HG02981 (cell line): ENCODE measurements around the gene EIF5A.

Source experiments
- ATAC-seq: cut with Tn5 transposase; IDR thresholded peaks from one replicate; pipeline ENCODE4 v1.9.1; 2021; ENCODE audit warnings: mild to moderate bottlenecking, moderate library complexity; ENCODE audit not compliant: unreplicated experiment

The EIF5A gene

DNA sequence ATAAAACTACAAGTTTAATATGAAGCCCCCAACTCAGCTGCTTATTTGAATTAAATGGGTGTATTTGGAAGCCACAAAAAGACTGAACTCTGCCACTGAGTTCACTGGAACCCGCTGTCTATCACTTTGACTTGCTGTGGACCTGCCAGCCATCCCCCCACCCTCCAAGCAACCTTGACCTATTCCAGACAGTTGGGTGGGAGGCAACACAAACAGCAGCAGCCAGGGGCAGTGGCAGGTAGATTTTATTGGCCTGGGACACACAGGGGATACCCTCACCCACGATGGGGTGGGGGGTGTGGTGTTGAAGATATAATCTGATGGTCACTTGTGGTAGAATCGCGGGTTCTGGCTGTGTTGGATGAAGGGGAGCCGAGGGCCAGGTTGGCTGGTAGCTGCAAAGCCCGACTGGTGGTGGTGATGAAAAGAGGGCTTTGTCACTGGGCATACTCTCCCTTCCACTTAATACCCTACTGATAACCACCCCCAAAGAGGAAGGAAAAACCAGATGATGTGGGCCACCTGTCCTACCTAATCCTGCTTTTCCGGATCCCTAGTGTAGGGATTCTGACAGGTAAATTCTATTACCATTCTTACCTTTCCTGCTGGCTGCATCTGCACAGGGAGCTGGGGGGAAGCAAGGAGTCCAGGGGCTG lies 5.1 kb downstream of the EIF5A start:
- no peak for ATAC-seq

DNA sequence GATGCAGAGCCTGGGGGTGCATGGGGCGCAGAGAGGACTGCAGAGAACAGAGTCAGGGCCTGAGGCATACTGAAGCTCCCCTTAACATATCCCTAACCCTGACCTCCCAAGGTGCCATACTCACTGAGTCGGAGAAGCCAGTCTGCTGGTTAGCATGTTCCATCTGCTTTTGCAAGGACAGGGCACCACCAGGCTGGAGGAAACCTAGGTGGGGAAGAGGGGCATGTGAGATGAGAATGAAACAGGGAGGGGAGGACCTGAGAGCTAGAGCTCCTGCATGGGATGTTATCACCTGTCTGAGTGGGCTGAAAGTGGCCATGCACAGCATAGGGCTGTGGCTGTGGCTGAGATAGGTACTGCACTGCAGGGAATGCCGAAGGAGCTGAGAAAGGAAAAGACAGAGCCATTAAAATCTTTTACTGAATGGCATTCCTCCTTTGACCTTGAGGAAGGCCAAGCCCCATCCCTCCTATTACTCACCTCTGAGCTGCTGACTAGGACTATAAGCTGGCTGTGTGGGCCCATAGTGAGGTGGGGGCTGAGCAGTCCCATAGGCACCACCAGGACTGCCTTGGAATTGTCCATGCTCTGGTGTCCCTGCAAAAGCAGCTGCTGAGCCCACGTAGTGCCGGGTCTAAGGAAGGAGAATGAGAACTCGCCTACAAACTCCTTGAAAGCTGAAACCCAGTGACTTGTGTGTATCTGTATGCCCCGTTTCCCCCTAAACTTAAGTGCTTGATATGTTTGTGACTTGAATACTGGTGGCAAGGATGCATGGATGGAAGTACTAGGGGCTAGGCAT lies 5.9 kb downstream of the EIF5A start:
- ATAC-seq = no peak

DNA sequence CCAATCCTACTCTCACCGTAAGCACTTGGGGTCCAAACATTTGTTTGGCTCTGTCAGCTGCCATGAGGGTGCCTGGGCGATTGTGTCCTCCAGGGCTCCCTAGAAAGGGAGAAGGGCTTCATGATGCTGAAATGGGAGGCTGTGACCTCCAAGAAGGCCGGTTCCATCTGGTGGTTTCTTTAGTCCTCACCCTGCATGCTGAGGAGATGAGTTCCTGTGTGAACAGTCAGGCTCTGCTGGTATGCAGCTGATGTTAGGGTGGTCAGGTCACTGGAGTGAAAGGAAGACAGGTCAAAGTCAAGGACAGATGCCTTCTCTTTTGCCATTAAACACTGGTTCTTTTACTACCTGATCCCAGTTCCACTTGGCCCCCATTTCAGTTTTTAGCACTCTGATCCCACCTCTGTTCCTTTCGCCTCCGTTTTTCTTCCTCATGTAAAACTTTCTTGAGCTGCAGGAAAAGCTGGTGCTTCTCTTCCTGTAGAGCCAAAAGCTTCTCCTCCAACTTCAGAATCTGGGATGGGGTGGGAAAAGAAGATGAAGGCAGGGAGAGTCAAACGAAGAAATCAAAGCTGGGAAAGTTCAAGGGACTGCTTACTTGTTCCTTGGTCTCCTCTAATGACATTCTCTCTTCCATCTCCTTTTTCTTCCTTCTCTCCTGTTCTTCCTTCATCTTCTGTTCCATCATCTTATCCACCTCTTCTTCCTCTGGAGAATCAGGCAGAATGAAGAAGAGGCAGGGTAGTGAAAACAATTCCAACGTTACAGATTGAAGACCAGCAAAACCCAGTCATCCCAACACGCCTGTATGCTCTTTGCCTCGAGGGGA lies 6.7 kb downstream of the EIF5A start:
- ATAC-seq = no peak

DNA sequence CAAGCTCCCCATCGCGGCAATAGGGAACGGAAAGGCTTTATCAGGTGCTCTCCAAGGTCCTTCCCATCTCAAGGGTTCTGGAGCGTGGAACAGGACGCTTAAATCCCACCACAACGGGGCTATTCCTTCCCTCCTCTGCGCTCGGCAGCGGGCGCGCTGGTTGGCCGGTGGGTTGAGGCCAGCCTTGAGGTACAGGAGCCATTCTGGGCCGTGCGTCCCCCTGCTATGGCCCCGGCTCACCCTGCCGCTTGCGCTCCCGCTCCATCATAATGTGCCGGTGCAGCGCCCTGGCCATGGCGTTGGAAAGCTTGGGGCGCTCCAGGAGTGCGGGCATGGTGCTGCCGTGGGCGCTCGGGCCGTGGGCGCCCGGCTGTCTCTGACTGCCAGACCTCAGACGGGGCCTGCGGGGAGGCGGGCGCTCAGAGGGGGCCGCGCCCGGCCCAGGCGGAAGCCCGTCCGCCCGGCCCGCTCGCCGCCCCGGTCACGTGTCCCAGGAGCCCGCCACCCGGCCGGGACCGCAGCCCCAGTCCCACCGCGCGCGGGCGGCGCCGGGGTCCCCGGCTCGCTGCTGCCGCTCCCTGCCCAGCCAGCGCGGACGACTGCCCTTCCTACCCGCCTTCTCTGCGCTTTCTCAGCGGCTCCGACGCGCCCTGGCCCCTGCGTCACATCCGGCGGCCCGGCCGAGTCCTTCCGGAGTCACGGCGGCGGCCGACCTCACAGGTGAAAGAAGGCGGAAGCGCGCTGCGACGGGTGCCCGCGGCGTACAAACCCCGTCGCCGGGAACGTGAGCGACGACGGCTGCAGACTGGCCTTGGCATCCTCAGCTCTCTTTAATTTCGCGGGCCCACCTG lies 7.5 kb downstream of the EIF5A start, which contains the start of gene GPS2:
Gene GPS2 (minus strand): TSS at position 642 of the 851 bp plus-strand sequence. CDS start 308 bp downstream, at position 334.
- ATAC-seq = peak; percentile 68

DNA sequence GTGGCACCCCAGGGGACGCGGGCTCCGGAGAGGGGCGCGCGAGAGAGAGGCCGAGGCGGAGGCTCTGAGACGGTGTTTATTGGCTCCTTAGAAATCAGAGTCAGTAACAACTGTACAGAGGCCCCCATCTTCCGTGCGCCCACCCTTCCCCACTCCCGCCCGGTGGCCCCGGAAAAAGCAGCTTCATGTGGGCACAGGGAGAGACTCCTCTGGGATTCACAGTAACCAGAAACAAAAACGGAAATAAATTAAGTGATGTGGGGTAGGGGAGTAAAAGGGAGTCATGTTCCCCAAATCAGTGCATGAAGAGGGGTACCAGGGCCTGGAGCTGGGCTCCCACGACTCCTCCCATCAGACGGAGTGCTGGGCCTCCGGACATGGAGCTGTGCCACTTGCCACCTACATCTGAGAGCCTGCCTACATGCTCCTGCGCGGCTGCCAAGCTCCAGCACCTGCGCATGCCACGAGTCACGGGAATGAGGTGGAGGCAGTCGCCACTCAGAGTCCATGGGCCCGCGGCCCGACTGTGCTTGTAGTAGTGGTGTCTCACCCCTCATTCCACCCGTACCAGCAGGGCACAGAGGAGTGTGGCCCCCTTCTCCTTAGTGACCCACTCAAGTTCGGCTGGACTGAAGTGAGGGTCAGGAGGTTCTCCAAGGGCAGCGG lies 8.3 kb downstream of the EIF5A start:
- ATAC-seq = no peak

DNA sequence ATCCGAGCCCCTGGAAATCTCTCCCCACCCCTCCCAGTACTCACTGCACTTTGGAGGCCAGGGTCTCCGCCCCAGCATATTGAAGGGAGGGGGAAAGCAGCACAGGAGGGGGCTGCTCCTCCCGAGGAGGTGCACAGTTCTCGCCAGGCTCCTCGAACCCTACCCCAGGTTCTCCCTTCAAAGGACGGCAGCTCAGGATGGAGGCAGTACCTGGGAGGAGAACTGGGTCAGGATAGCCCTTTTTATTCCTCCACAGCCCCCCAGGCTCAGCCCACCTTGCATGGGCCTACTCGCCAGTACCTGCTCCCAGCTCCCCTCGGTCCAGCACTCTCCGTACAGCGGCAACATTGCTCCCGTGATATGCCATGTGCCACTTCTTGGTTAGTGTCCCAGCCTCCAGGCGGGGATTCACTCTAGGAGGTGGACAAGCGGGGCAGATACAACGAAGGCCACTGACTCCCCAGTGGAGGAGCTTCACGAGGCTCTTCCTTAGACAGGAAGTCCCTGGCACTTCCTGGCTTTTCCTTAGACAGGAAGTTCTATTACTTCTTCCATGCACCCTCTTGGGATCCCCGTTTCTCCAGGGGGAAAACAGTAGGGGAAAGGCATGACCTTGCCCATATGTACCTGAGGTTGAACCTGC lies 9.9 kb downstream of the EIF5A start:
- ATAC-seq = no peak

DNA sequence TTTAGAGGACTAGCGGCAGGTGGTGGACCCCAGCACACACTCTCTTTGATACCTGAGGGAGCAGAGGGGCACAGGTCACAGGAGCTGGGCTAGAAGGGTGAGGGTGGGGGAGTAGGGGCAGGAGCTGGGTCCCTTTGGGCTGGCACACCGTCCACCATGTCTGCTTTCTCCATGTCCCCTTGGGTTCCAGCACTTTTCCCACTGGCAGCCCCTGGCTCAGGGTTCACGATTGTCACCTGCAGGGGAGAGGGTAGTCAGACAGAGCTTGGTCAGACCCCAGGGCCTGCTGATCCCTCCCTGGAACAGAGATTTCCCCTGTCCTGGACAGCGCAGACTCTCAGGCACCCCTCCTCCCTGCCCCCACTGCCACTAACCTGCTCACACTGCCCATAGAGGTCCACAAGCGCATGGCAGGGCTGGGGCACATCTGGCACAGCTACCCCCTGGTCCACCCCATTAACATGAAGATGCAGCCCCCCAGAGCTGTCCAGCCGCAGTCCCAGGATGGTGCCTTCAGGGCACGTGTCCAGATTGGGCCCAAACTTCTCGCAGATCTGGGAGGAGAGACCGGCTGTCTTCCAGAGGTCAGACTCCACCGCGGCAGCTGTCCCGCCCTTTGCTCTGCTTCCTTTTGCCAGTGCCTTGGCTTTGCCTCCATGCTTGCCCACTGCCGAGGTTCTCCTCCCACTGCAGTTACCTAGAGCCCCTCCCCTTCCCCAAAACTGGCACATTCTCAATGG lies 10.9 kb downstream of the EIF5A start:
- ATAC-seq = no peak

DNA sequence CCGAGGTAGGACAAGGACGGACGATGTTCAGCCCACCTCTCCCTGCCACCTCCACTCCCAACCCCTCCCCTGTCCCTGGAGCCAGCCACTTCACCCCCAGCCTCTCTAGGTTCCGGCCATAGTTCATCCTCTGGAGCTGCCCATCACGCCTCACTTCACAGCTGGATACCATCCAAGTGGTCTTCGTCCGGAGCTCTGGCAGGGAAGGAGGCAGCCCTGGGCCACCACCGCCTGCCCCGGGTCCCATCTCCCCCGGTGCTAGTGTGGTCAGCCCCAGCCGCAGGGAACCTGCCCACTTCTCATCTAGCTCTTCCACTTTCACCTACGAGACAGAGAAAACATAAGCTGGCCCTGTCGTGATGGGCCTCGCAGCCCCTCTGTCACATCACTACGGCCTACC lies 14.0 kb downstream of the EIF5A start:
- ATAC-seq = no peak

DNA sequence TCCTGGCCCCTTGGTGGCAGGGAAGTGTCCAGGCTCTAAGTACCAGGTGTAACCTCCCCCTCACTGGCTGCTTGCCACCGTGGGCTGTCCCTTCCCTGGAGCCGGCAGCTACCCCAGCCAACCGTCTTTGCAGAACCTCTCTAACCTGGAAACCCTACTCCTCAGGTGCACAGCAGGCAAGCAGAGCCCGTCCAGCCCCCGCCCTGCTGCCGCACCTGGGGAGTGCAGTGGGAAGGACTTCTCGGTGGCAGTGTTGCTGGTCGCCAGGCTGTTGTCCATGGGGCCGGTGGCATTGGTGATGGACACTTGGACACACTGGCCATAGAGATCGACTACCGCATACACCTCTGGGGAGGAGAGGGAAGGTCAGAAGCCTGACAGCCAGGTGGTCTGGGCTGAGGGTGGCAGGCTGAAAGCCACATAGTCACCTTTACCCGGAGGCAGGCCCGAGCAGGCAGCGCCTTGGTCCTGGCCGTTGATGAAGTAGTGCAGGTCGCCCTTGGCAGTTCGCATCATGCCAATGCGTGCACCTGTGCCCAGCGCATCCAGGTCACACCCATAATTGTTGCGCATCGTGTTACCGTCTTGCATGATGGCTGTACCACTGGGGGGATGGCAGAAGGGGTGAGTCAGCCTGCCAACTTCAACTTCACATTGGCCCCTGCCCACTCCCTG lies 15.2 kb downstream of the EIF5A start:
- ATAC-seq = no peak

DNA sequence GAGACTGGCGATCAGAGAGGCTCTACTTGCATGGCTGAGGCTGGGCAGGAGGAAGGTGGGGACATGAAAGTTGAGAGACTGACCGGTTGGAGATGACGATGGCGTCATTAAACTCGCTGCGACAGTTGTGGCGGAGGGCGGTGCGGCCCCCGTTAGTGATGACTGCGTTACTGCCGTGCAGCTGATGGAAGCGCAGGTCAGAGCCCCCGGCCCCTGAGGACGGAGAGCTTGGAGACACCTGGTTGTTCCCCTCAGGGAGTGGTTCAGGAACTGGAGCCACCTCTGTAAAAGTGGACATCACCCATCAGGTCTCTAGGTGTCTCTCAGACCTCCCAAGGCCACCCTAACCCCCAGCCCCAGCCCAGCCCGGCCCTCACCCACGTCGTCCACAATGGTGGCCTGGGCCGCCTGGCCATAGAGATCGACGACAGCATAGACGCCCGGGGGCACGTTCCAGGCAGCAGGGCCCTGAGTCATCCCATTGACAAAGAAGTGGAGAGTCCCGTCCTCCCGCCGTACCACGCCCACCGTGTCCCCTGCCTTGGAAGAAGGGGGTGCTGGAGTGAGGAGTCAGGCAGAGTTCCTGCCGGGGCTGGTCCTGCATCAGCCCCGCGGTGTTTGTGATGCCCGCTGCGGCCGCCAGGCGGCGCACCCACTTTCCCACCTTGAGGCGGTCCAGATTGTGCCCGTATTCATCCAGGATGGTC lies 16.5 kb downstream of the EIF5A start:
- ATAC-seq = no peak

DNA sequence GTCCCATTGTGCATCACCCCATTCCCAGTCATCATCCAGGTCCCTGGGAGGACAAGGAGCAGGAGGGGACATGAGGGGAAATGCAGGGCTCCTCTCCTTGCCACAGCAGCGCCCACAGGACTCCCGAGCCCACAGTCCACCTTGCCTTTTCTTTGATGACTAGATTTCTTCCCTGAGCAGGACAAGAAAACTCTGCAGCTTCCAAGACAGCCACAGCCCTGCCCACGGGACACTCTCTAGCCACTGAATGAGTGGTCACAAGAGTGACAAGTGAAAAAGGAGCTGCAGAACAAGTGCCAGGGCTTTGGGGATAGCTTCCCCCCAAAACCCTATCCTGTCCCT lies 17.0 kb downstream of the EIF5A start:
- ATAC-seq = no peak

DNA sequence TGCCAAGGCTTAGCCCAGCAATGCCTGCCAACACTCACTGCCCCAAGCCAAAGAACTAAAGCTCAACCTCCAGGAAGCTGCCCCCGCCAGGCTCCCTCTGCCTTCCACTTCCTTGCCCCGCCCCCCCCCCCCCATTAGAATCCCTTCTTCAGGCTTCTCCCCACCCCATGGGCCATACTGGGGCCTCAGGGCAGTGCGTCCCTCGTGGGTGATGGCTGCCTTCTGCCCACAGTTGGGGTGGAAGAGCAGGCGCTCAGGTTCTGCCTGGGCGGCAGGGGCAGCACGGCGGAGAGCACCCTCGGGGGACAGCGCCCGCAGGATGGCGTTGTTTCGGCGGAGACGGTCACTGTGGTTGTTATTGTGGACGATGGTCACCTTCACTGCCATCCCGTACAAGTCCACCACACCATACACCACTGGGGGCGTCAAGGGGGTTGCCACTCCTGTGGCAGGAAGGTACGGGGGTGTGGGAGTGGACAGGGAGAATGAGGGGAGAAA lies 17.7 kb downstream of the EIF5A start:
- ATAC-seq = no peak

DNA sequence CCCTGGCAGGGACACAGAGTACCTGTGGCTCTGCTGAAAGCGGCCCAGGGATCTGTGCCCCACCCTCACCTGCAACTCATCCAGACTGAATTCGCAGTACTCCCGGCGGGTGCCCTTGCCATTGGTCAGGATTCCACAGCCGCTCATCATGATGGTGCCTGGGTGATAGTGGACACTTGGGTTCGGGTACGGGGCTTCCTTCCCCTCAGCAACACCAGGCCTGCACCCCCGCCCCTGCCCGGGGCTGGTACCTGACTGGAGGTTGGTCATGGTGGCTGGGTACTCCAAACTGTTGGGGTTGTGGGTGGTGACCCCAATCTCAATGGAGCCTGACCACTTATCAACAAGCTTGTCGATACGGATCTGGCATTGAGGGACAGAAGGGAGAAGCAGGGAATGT lies 18.8 kb downstream of the EIF5A start:
- ATAC-seq = no peak

DNA sequence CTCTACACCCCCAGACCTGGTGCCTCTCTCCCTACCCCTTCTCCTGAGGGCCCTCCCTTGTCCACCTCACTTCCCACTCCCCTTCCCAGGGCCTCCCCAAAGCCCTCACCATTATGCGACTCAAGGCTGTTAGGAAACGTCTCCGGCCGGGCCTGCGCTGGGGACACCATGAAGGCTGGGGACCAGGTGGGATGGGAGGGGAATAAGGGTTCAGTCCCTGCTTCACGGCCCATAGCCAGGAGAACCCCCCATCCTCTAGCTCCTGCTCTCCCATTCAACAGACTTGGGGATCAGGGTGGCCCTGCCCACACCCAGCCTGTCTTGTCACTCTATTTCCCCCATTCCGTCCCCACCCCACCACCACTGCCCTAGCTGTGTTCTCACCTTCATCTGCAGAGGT lies 19.6 kb downstream of the EIF5A start:
- ATAC-seq = no peak

DNA sequence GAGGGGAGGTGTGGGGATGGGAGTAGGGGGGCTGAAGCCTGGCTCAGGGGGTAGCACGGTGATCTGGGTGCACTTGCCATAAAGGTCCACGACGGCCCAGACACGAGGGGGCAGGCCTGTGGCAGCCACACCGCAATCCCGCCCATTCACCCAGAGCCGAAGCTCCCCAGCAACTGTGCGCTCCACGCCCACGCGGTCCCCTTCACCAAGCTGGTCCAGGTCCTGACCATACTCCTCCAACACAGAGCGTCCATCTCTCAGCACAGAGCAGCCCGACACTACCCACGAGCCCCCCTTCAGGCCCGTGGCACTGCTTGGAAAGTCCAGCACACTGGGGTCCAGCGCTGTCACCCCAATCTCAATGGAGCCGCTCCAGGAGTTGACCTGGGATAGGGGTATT lies 20.1 kb downstream of the EIF5A start:
- no peak for ATAC-seq

DNA sequence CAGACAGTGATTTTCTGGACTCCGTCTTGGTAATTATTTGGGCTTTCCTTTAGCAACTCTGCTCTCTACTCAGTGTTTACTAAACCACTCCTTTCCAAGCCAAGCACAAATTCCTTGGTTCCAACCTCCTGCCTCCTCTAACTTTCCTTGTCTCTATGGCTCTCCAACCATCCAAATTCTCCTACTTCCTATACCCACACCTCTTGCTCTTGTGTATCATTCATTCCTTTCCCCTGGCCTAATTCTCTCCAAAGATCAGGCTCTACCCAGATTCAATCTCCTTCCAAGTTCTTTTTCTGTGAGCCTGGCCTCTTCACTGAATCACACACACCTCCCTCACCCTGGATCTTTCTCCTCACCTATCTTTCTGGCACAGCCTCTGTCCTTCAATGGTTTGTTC lies 20.6 kb downstream of the EIF5A start:
- ATAC-seq = no peak

DNA sequence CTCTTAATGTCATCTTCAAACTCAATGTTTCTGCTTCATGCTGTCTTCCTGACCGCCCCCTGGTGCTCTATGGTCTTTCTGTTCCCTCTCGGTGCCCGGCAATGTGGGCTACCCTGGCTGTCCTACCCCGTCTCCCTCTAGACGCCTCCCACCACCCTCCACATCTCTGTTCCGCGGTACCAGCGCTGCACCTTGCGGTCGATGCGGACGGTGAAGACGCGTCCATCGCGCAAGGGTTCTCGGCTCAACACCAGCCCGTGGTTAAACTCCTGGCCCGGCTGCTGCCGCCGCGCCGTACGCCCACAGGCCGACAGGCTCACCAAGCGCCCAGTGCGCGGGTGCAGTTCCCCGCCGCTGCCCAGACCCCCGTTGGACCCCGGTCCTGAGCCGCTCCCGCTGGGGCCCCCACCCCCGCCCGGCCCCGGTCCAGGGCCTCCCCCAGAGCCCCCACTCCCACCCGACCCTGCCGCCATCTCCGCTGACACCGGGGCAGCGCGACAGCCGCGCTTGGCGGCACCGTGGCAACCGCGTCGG lies 21.5 kb downstream of the EIF5A start, which contains the start of gene NEURL4:
Gene NEURL4 (minus strand): TSS at position 496 of the 534 bp plus-strand sequence. CDS start 23 bp downstream, at position 473.
- peak; percentile 17 for ATAC-seq
